A549 (cell line): ENCODE results near the gene DRAXIN. TPM values are rescaled to one million over a fixed set of nuclear protein-coding genes. Genes with fewer than 3 reads are reported as not detected.
A peak's percentile ranks its signal among the peaks of the same experiment; 100 is the strongest.

Experiments used
- ATAC-seq, 2 experiments: fragments of 200-7000 bp in 1 of 2; fragments of >200 bp in 1 of 2; cut with Nextera tagmentation in 1 of 2; cut with Tn5 transposase in 1 of 2; 3 replicates each; pipeline versions ENCODE4 v1.8.0 to v1.9.1; 2018 to 2020; ENCODE audit warnings: mild to moderate bottlenecking in 1 of 2, moderate library complexity in 1 of 2
- CTCF ChIA-PET: fragments of 300-600 bp; sonication (Branson Sonifier 250); formaldehyde crosslinking; extraction: SDS; loops from one replicate; lab custom pipeline; 2021; ENCODE audit warnings: antibody characterized with exemption, inconsistent platforms; lab: Yijun Ruan, JAX
- POLR2A ChIA-PET: fragments of 350-600 bp; formaldehyde crosslinking; extraction: SDS; loops from one replicate; lab custom pipeline; 2021; ENCODE audit warnings: antibody characterized with exemption, inconsistent platforms; lab: Yijun Ruan, JAX
- DNase-seq, 2 experiments: peaks; one replicate each; pipeline versions ENCODE4 v3.0.0 to v3.0.0-alpha.2; 2011 to 2016; ENCODE audit warnings: low read depth in 1 of 2, low spot score in 1 of 2
- FAIRE-seq: peaks from 2 replicates; lab custom pipeline; 2011; peaks lifted over from hg19 to GRCh38; lab: Jason Lieb, UNC
- H3K27ac ChIP-seq, 2 experiments: fragments of >200 bp; sonication (Bioruptor Twin); formaldehyde crosslinking; 3 replicates each; pipeline ENCODE4 v1.5.1; 2016 to 2017
- H3K4me1 ChIP-seq: fragments of >200 bp; sonication (Bioruptor Twin); formaldehyde crosslinking; 3 replicates; pipeline ENCODE4 v1.6.1; 2016
- H3K4me2 ChIP-seq: fragments of >200 bp; sonication (Bioruptor Twin); formaldehyde crosslinking; 3 replicates; pipeline ENCODE4 v1.6.1; 2016
- H3K4me3 ChIP-seq: fragments of >200 bp; sonication (Bioruptor Twin); formaldehyde crosslinking; 3 replicates; pipeline ENCODE4 v1.5.1; 2016
- H3K9me3 ChIP-seq: fragments of >200 bp; sonication (Bioruptor Twin); formaldehyde crosslinking; 3 replicates; pipeline ENCODE4 v1.6.1; 2016
- BCL3 ChIP-seq: fragments of >200 bp; sonication (Bioruptor Twin); formaldehyde crosslinking; IDR thresholded peaks from 3 replicates; pipeline ENCODE4 v1.6.1; 2016
- EHF ChIP-seq: fragments of 250-450 bp; sonication (Bioruptor Pico); IDR thresholded peaks from 2 replicates; pipeline ENCODE4 v1.5.0; 2020; ENCODE audit warnings: mild to moderate bottlenecking
- HEYL ChIP-seq: fragments of 250-450 bp; sonication (Bioruptor Pico); IDR thresholded peaks from 2 replicates; pipeline ENCODE4 v1.8.0; 2021; ENCODE audit warnings: mild to moderate bottlenecking, moderate library complexity
- MAFK ChIP-seq: fragments of 450-650 bp; IDR thresholded peaks from 2 replicates; pipeline ENCODE4 v1.6.1; 2014; ENCODE audit not compliant: partially characterized antibody
- NFE2L2 ChIP-seq: fragments of 150-350 bp; conservative IDR thresholded peaks from 2 replicates; pipeline ENCODE4 v1.6.1; 2014; ENCODE audit warnings: low read length
- POLR2A ChIP-seq: IDR thresholded peaks from 2 replicates; pipeline ENCODE4 v1.6.1; 2012; ENCODE audit warnings: mild to moderate bottlenecking, low read length
- RFX5 ChIP-seq: fragments of 450-650 bp; IDR thresholded peaks from 2 replicates; pipeline ENCODE4 v1.7.1; 2014; ENCODE audit warnings: antibody characterized with exemption, mild to moderate bottlenecking, moderate library complexity
- ZNF302 ChIP-seq: fragments of 250-450 bp; sonication (Bioruptor Pico); IDR thresholded peaks from 2 replicates; pipeline ENCODE4 v1.9.0; 2021; ENCODE audit warnings: inconsistent platforms, mild to moderate bottlenecking, moderate library complexity
- WGBS: methylation state at CpG from one replicate; pipeline ENCODE4 v1.1.6; 2017; ENCODE audit errors: missing lambda C conversion rate; 5-methylcytosine and 5-hydroxymethylcytosine counted together
- polyA plus RNA-seq, 4 experiments: library from polyadenylated mRNA; depleted of rRNA in 3 of 4; stranded (reverse); fragments of >200 nt; fragmentation: RNase III in 1 of 4; extraction: RNeasy Plus Mini Kit Qiagen cat#74134 plus additional on column Dnase treatment in 1 of 4; gene quantifications; 2 replicates in 3 of 4; 3 replicates in 1 of 4; pipeline ENCODE4 v1.2.3, GENCODE V29; 2011 to 2017
- TF ChIP-seq, protein P1 (sequence below): IDR thresholded peaks from 2 replicates; pipeline ENCODE4 v1.6.1; 2012; ENCODE audit warnings: low read depth, borderline replicate concordance
- TF ChIP-seq, protein P2 (sequence below): fragments of 450-650 bp; IDR thresholded peaks from 2 replicates; pipeline ENCODE4 v1.6.1; 2014; ENCODE audit warnings: antibody characterized with exemption
- TF ChIP-seq, protein P3 (sequence below): IDR thresholded peaks from 2 replicates; pipeline ENCODE4 v1.6.1; 2012

DRAXIN gene
- polyA plus RNA-seq, 2 of the 4 experiments (the other 2 are of a cell fraction) = 0.03 TPM; not detected in 1

- Histone ChIP-seq H3K27ac (no peak overlapping the region), H3K4me3 (no peak overlapping the region), H3K4me2 (no peak overlapping the region), H3K4me1 (peaks cover 13% of the 10 kb centered on the region), H3K9me3 (no peaks in the 10 kb centered on the region)
- ATAC-seq (no peak), DNase-seq (no peak), FAIRE-seq (no peak)
- ChIA-PET POLR2A (no interaction called here), CTCF (interaction anchor here (2.7 kb wide), 1 partner anchor 14 kb away, joined by 8 read pairs; no protein-coding TSS in a partner anchor)
- 61% methylated on average over 3 of the region's 3 CpGs for WGBS
- TF ChIP-seq HEYL (CRISPR knock-in tag) (no peak), RFX5 (no peak), ZNF302 (no peak), NFE2L2 (no peak)
These were observed 41.8 kb downstream of the DRAXIN start for GRCh38 chr1:11733306-11733705.

- WGBS = 55% methylated on average over 4 of the region's 4 CpGs
- POLR2A ChIA-PET = interaction anchor here (0.8 kb wide), 1 partner anchor 25 kb away, joined by 3 read pairs; no protein-coding TSS in a partner anchor
- DNase-seq = no peak
- FAIRE-seq = no peak
- Histone ChIP-seq H3K4me2 (peak overlapping the region; percentile 85), H3K4me3 (peak overlapping the region; percentile 68), H3K27ac (peak overlapping the region; percentile 90 to 98), H3K9me3 (no peaks in the 10 kb centered on the region), H3K4me1 (peaks cover 14% of the 10 kb centered on the region)
- no peak; a peak in 2 of 6 replicates for ATAC-seq
- TF ChIP-seq MAFK (peak; percentile 88), EHF (CRISPR knock-in tag) (no peak)
- CTCF ChIA-PET = interaction anchor here (0.5 to 2.1 kb wide), 6 partner anchors 14 to 288 kb away, joined by 3 to 9 read pairs (median 4); no protein-coding TSS in a partner anchor
These were observed 44.0 kb downstream of the DRAXIN start for GRCh38 chr1:11735531-11735853.

DNA sequence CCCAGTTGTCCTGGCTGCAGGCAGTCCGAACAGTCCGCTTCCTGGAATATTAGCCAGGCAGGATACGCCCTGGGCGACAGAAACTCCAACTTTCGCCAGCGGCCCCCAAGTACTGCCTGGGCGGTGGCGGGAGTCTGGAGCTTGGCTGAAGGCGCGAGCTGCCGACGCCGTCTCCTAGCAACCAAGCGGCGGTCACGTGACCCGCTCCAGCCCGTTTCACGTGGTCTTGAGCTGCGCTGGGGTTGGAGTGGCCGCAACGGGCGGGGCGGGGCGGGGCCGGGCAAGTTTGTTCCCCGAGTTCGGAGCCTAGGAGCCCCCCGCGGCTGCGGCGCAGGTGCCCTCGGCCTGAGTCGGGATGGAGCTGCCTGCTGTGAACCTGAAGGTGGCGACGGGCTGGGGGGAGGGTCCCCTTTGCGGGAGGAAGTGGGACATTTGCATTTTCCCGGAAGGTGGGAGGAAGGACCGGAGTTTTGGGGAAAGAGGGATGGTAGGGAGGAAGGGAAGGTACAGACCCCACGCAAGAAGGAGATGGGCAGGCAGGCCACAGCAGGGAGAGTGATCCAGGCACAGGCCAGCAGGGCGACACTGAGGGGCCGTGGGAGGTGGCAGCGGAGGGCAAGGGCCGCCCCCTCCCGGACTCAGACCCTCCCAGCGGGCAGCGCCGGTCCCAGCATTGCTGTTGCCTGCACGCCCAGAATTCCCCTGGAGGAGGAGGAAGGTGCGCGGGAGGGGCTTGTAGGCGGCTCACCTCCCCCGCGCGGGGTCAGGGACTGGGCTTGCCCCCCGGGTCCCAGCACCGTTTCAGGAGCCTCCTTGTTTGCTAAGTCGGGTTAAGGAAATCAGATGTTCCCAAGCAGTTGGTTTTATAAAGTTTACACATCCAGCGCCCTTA, 44.6 kb downstream of the DRAXIN start, which contains the start of gene AGTRAP:
Gene AGTRAP, plus strand, starts transcription at position 283 of the 892 bp plus-strand sequence. Its CDS starts 73 bp downstream, at position 356.
- H3K4me1 ChIP-seq = peaks cover 14% of the 10 kb centered on the region
- TF ChIP-seq, protein P1, sequence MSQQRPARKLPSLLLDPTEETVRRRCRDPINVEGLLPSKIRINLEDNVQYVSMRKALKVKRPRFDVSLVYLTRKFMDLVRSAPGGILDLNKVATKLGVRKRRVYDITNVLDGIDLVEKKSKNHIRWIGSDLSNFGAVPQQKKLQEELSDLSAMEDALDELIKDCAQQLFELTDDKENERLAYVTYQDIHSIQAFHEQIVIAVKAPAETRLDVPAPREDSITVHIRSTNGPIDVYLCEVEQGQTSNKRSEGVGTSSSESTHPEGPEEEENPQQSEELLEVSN = peak; percentile 66
- TF ChIP-seq POLR2A = peak; percentile 22
- TF ChIP-seq, protein P2, sequence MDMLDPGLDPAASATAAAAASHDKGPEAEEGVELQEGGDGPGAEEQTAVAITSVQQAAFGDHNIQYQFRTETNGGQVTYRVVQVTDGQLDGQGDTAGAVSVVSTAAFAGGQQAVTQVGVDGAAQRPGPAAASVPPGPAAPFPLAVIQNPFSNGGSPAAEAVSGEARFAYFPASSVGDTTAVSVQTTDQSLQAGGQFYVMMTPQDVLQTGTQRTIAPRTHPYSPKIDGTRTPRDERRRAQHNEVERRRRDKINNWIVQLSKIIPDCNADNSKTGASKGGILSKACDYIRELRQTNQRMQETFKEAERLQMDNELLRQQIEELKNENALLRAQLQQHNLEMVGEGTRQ = peak; percentile 98
- no peak for TF ChIP-seq MAFK
- 0 out of 3 replicates have a peak, but pooled peaks have one; percentile 9 for TF ChIP-seq BCL3
- TF ChIP-seq, protein P3, sequence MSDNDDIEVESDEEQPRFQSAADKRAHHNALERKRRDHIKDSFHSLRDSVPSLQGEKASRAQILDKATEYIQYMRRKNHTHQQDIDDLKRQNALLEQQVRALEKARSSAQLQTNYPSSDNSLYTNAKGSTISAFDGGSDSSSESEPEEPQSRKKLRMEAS = peak; percentile 60
- POLR2A ChIA-PET = interaction anchor here (0.6 to 1.2 kb wide), 5 partner anchors 25 to 172 kb away, joined by 3 to 6 read pairs (median 3); partner anchors contain the start of genes CLCN6 and MTHFR
- H3K4me2 ChIP-seq = peak within 1 kb of the TSS; percentile 85
- DNase-seq = peak; percentile 81 to 90
- CTCF ChIA-PET = interaction anchor here (0.5 to 2.1 kb wide), 7 partner anchors 13 to 287 kb away, joined by 3 to 10 read pairs (median 4); no protein-coding TSS in a partner anchor
- no peaks in the 10 kb centered on the region for H3K9me3 ChIP-seq
- H3K4me3 ChIP-seq = peak within 1 kb of the TSS; percentile 68
- peak within 1 kb of the TSS; percentile 90 to 98 for H3K27ac ChIP-seq
- peak; percentile 84 to 92 for ATAC-seq
- no peak for FAIRE-seq
- 3% methylated on average over 14 of the region's 59 CpGs for WGBS
